Endothelial cell of umbilical vein (primary cell): ENCODE results near the gene BEX2.

Source experiments
- CTCF ChIP-seq, 2 donors: IDR thresholded peaks; 1 replicate in 1 of 2; 2 replicates in 1 of 2; pipeline ENCODE4 v1.5.1; 2011; ENCODE audit warnings: low read length in 2 of 2, mild to moderate bottlenecking in 2 of 2, moderate library complexity in 2 of 2, control low read depth in 1 of 2, inconsistent platforms in 1 of 2, low read depth in 1 of 2; ENCODE audit not compliant: insufficient read depth in 1 of 2; ENCODE audit errors: extremely low read depth in 1 of 2
- EZH2 ChIP-seq: IDR thresholded peaks from 2 replicates; pipeline ENCODE4 v1.6.1; 2012; ENCODE audit warnings: borderline replicate concordance, low read depth, mild to moderate bottlenecking, moderate library complexity, low read length, inconsistent platforms; ENCODE audit not compliant: severe bottlenecking
- JUN ChIP-seq: IDR thresholded peaks from 2 replicates; pipeline ENCODE4 v1.6.1; 2011; ENCODE audit warnings: borderline replicate concordance, low read depth; ENCODE audit not compliant: insufficient read length, insufficient read depth
- POLR2A ChIP-seq: IDR thresholded peaks from 2 replicates; pipeline ENCODE4 v1.6.1; 2012; ENCODE audit warnings: low read depth, mild to moderate bottlenecking, control low read depth, low read length
- POLR2AphosphoS5 ChIP-seq: IDR thresholded peaks from 2 replicates; pipeline ENCODE4 v1.6.1; 2012; ENCODE audit warnings: low read depth, mild to moderate bottlenecking, control low read depth, low read length, moderate library complexity; ENCODE audit not compliant: insufficient read depth

- TF ChIP-seq CTCF (IDR thresholded peaks at IDR 0.05; ENCODE audit: extremely low read depth in 1 of 2, insufficient read depth in 1 of 2, low read depth in 1 of 2, low read length in 2 of 2) (no peak), POLR2AphosphoS5 (no peak), JUN (no peak), POLR2A (no peak), EZH2 (no peak)
Measured at GRCh38 chrX:103304705-103305104, 6.1 kb downstream of the BEX2 start.
